Hepatocyte (in vitro differentiated cells): ENCODE measurements around the gene SHC4. TPM values are rescaled to one million over a fixed set of nuclear protein-coding genes. Genes with fewer than 3 reads are reported as not detected.

ENCODE experiments used
- DNase-seq: peaks from one replicate; pipeline ENCODE4 v3.0.0-alpha.2; 2016; ENCODE audit warnings: low spot score
- H2AFZ ChIP-seq: fragments of 200-600 bp; sonication (generic); 2 replicates; pipeline ENCODE4 v1.6.0; 2016; ENCODE audit warnings: antibody characterized with exemption, mild to moderate bottlenecking
- H3K27ac ChIP-seq: fragments of 200-600 bp; sonication (generic); 2 replicates; pipeline ENCODE4 v1.5.1; 2016; ENCODE audit warnings: mild to moderate bottlenecking
- H3K27me3 ChIP-seq: fragments of 200-600 bp; sonication (generic); 2 replicates; pipeline ENCODE4 v1.6.1; 2016
- H3K36me3 ChIP-seq: fragments of 200-600 bp; sonication (generic); replicated peaks from 2 replicates; pipeline ENCODE4 v1.5.1; 2016; ENCODE audit warnings: low read depth; ENCODE audit not compliant: insufficient read depth
- H3K4me1 ChIP-seq: fragments of 200-600 bp; sonication (generic); 2 replicates; pipeline ENCODE4 v1.5.1; 2016; ENCODE audit warnings: mild to moderate bottlenecking, moderate library complexity; ENCODE audit not compliant: insufficient read depth
- H3K4me2 ChIP-seq: fragments of 200-600 bp; sonication (generic); 2 replicates; pipeline ENCODE4 v1.6.0; 2016
- H3K4me3 ChIP-seq: fragments of 200-600 bp; sonication (generic); 2 replicates; pipeline ENCODE4 v1.5.1; 2016; ENCODE audit warnings: mild to moderate bottlenecking
- H3K79me2 ChIP-seq: fragments of 200-600 bp; sonication (generic); 2 replicates; pipeline ENCODE4 v1.6.0; 2017; ENCODE audit warnings: mild to moderate bottlenecking
- H3K9me2 ChIP-seq: fragments of 200-600 bp; sonication (generic); replicated peaks from 2 replicates; pipeline ENCODE4 v1.6.0; 2017; ENCODE audit warnings: mild to moderate bottlenecking; ENCODE audit not compliant: insufficient read depth
- H3K9me3 ChIP-seq: fragments of 200-600 bp; sonication (generic); 2 replicates; pipeline ENCODE4 v1.5.1; 2016; ENCODE audit warnings: low read depth, mild to moderate bottlenecking
- H4K20me1 ChIP-seq: fragments of 200-600 bp; sonication (generic); 2 replicates; pipeline ENCODE4 v1.6.0; 2016; ENCODE audit warnings: mild to moderate bottlenecking; ENCODE audit not compliant: insufficient read depth, poor library complexity, severe bottlenecking
- CTCF ChIP-seq: fragments of 200-600 bp; sonication (generic); IDR thresholded peaks from 2 replicates; pipeline ENCODE4 v1.5.1; 2016; ENCODE audit warnings: antibody characterized with exemption, mild to moderate bottlenecking; ENCODE audit not compliant: poor library complexity
- EZH2 ChIP-seq: fragments of 200-600 bp; sonication (generic); IDR thresholded peaks from 2 replicates; pipeline ENCODE4 v1.6.1; 2016; ENCODE audit warnings: antibody characterized with exemption, mild to moderate bottlenecking, borderline replicate concordance
- EZH2phosphoT487 ChIP-seq: fragments of 200-600 bp; sonication (generic); IDR thresholded peaks from one replicate; pipeline ENCODE4 v1.6.1; 2018; ENCODE audit warnings: antibody characterized with exemption, mild to moderate bottlenecking, low read depth, moderate library complexity; ENCODE audit not compliant: unreplicated experiment, severe bottlenecking
- WGBS: methylation state at CpG from one replicate; pipeline ENCODE4 v1.1.6; 2016; ENCODE audit warnings: low lambda C conversion rate; ENCODE audit errors: missing lambda C conversion rate; 5-methylcytosine and 5-hydroxymethylcytosine counted together
- polyA plus RNA-seq: library from polyadenylated mRNA; unstranded; fragments of >200 nt; fragmentation: Nextera tagmentation; extraction: Ambion mirVana; gene quantifications from 2 replicates; pipeline ENCODE4 v1.2.1, GENCODE V29; 2016
- total RNA-seq: library from RNA; depleted of rRNA; stranded (reverse); fragments of >200 nt; gene quantifications from 2 replicates; pipeline ENCODE4 v1.2.3, GENCODE V29; 2014

Gene SHC4
- total and polyA plus RNA-seq, 2 experiments from 2014 or later: 0.75 to 1.00 TPM

- Histone ChIP-seq H3K4me1 (no peaks in the 10 kb centered on the region), H3K36me3 (no peaks in the 10 kb centered on the region), H3K4me2 (no peak overlapping the region), H3K27me3 (no peaks in the 10 kb centered on the region), H2AFZ (no peak overlapping the region), H3K79me2 (no peaks in the 10 kb centered on the region), H4K20me1 (no peaks in the 10 kb centered on the region), H3K9me3 (no peaks in the 10 kb centered on the region), H3K27ac (no peak overlapping the region), H3K9me2 (no peaks in the 10 kb centered on the region), H3K4me3 (no peak overlapping the region)
- 55% methylated on average over 2 of the region's 2 CpGs for WGBS
- DNase-seq: no peak
- TF ChIP-seq EZH2 (no peak), CTCF (no peak), EZH2phosphoT487 (no peak)
Measured at GRCh38 chr15:48887144-48887543, 76.6 kb downstream of the SHC4 start.

- H3K4me1 ChIP-seq: peaks cover 13% of the 10 kb centered on the region
- H3K4me2 ChIP-seq: no peak overlapping the region
- H3K36me3 ChIP-seq: no peaks in the 10 kb centered on the region
- no peaks in the 10 kb centered on the region for H3K27me3 ChIP-seq
- DNase-seq: no peak
- no peak overlapping the region for H3K27ac ChIP-seq
- H2AFZ ChIP-seq: no peak overlapping the region
- WGBS: 91% methylated on average over 2 of the region's 2 CpGs
- no peak overlapping the region for H3K4me3 ChIP-seq
- no peaks in the 10 kb centered on the region for H3K9me2 ChIP-seq
- H3K79me2 ChIP-seq: peaks cover 12% of the 10 kb centered on the region
- peaks cover 13% of the 10 kb centered on the region for H4K20me1 ChIP-seq
- H3K9me3 ChIP-seq: no peaks in the 10 kb centered on the region
- TF ChIP-seq EZH2phosphoT487: no peak
- TF ChIP-seq EZH2: no peak
- TF ChIP-seq CTCF: no peak
Measured at GRCh38 chr15:48883699-48884098, 80.0 kb downstream of the SHC4 start.

GRCh38 chr15:48880070-48880634, 83.6 kb downstream of the SHC4 start:
- peaks cover 16% of the 10 kb centered on the region for H3K79me2 ChIP-seq
- H3K4me2 ChIP-seq: peak overlapping the region; percentile 79
- DNase-seq: no peak
- no peak overlapping the region for H2AFZ ChIP-seq
- H3K9me2 ChIP-seq: no peaks in the 10 kb centered on the region
- H3K36me3 ChIP-seq: no peaks in the 10 kb centered on the region
- 20% methylated on average over 3 of the region's 3 CpGs for WGBS
- peak overlapping the region; percentile 9 for H3K27ac ChIP-seq
- no peak for TF ChIP-seq EZH2phosphoT487
- TF ChIP-seq EZH2: no peak
- no peak for TF ChIP-seq CTCF
- H3K4me1 ChIP-seq: peaks cover 13% of the 10 kb centered on the region
- H3K9me3 ChIP-seq: no peaks in the 10 kb centered on the region
- H3K27me3 ChIP-seq: no peaks in the 10 kb centered on the region
- H3K4me3 ChIP-seq: peak overlapping the region; percentile 64
- peaks cover 13% of the 10 kb centered on the region for H4K20me1 ChIP-seq
